Liver (tissue), 3 donors: Measurements from ENCODE around the gene SEC14L3.

Experiments
- GABPA ChIP-seq, 2 donors: IDR thresholded peaks in 1 of 2; conservative IDR thresholded peaks in 1 of 2; 2 replicates each; pipeline ENCODE4 v1.6.1; 2016; ENCODE audit warnings: antibody characterized with exemption in 2 of 2, mild to moderate bottlenecking in 1 of 2, moderate library complexity in 1 of 2
- RXRA ChIP-seq, 2 donors: IDR thresholded peaks; 2 replicates each; pipeline ENCODE4 v1.6.1; 2017 to 2018; ENCODE audit warnings: antibody characterized with exemption in 2 of 2, mild to moderate bottlenecking in 1 of 2
- TAF1 ChIP-seq: conservative IDR thresholded peaks from 2 replicates; pipeline ENCODE4 v1.6.1; 2016; ENCODE audit warnings: antibody characterized with exemption, mild to moderate bottlenecking
- YY1 ChIP-seq: IDR thresholded peaks from 2 replicates; pipeline ENCODE4 v1.6.1; 2016; ENCODE audit warnings: antibody characterized with exemption, mild to moderate bottlenecking
- TF ChIP-seq, protein P1 (sequence below): fragments of 150-350 bp; IDR thresholded peaks from 2 replicates; pipeline ENCODE4 v1.5.1; 2017; ENCODE audit warnings: improper control_type of control experiment, low read depth, low read length; ENCODE audit not compliant: missing input control
- TF ChIP-seq, protein P2 (sequence below): IDR thresholded peaks from 2 replicates; pipeline ENCODE4 v1.6.1; 2016; ENCODE audit warnings: antibody characterized with exemption
- donor health status: healthy.
- donor health status: healthy.

DNA sequence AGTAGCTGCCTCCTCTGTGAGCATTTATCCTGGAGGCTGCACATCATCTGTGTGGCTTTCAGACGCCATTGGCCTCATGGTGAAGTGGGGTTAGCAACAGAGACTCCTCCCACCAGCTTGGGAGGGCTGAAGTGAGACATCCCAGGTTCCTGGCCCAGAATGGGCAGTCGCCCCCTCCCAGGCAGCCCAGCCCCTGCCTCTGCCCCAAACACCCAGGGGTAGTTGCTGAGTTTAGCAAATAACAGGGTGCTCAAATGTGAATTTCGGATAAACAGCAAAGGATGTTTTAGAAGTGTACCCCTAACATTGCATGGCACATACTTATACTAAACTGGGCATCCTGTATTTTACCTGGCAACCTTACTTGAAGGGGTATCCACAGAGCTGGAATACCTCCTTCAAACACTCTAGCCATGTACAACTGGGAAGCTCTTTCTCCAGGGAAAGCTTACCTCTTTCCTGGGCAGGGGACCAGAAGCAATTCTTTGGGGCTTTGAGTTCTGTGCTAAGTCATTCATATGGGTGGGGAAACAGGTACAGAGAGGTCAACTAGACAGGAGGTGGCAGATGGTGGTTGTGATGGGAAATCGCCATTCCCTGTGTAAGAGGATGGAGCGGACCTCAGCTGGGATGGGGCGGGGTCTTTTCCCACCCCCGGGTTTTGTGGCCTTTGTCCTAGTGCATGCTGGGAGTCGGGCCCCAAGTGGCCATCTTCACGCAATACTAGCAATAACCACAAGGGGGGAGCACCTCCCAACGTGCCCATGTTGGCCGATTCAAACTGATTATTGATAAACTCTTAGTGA, 27.0 kb downstream of the SEC14L3 start:
- TF ChIP-seq, protein P1, sequence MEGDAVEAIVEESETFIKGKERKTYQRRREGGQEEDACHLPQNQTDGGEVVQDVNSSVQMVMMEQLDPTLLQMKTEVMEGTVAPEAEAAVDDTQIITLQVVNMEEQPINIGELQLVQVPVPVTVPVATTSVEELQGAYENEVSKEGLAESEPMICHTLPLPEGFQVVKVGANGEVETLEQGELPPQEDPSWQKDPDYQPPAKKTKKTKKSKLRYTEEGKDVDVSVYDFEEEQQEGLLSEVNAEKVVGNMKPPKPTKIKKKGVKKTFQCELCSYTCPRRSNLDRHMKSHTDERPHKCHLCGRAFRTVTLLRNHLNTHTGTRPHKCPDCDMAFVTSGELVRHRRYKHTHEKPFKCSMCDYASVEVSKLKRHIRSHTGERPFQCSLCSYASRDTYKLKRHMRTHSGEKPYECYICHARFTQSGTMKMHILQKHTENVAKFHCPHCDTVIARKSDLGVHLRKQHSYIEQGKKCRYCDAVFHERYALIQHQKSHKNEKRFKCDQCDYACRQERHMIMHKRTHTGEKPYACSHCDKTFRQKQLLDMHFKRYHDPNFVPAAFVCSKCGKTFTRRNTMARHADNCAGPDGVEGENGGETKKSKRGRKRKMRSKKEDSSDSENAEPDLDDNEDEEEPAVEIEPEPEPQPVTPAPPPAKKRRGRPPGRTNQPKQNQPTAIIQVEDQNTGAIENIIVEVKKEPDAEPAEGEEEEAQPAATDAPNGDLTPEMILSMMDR, result peak; percentile 90
- peak in 1 of 2 donors; percentile 28 for TF ChIP-seq RXRA (IDR thresholded peaks at IDR 0.05)
- TF ChIP-seq, protein P2, sequence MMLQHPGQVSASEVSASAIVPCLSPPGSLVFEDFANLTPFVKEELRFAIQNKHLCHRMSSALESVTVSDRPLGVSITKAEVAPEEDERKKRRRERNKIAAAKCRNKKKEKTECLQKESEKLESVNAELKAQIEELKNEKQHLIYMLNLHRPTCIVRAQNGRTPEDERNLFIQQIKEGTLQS, result no peak
- peak; percentile 66 for TF ChIP-seq YY1
- TF ChIP-seq TAF1, result no peak
- no peak for TF ChIP-seq GABPA (IDR thresholded peaks at IDR 0.05 in 1 of 2, conservative IDR thresholded peaks at IDR 0.05 in 1 of 2)
